Measurements from ENCODE around the gene RPS28. TPM values are rescaled to one million over a fixed set of nuclear protein-coding genes. Genes with fewer than 3 reads are reported as not detected.

The RPS28 gene
- total and polyA plus RNA-seq, 2 experiments from 2014 or later: 312 to 693 TPM

DNA sequence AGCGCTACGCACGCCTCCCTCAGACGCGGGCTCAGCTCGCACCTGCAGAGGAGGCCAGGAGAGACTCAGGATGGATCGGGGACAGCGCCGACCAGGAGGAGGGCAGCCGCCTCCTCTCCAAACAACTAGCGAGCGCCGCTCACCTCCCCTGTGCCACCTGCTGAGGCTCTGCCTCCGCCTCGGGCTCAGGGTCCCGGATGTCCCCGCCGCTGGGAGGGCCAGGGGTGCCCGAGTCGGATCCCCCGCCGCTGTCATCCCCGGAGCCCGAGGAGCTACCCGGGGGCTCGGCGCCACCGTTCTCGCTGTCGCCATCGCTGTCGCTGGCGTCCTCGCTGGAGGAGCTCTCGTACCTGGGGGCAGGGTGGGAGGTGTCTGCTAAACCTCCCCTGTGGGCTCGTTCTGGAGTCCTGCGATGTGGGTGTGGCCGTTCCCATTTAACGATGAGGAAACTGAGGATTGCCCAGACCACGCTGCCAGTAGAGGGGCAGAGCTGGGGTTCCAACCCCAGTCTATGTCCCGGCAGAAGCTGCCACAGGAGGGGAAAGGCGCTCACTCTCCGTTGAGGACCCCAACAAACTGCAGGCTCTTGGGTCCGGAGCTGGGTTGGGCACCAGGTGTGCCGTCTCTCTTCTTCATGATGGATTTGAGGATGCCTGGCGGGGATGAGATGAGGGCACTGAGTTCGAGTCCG, 12.6 kb downstream of the RPS28 start:
- H3K4me2 ChIP-seq: peak overlapping the region; percentile 72
- no peaks in the 10 kb centered on the region for H3K9me2 ChIP-seq (replicated peaks; ENCODE audit: insufficient read depth)
- no peak overlapping the region for H3K27ac ChIP-seq
- H3K9me3 ChIP-seq (ENCODE audit: low read depth): no peaks in the 10 kb centered on the region
- no peak for TF ChIP-seq CTCF (IDR thresholded peaks at IDR 0.05; ENCODE audit: poor library complexity)
- TF ChIP-seq EZH2 (IDR thresholded peaks at IDR 0.05; ENCODE audit: borderline replicate concordance): no peak
- no peak for TF ChIP-seq EZH2phosphoT487 (IDR thresholded peaks at IDR 0.05; ENCODE audit: low read depth, severe bottlenecking, unreplicated experiment)
- peaks cover 10% of the 10 kb centered on the region for H3K4me1 ChIP-seq (ENCODE audit: insufficient read depth)
- H3K27me3 ChIP-seq: peaks cover 34% of the 10 kb centered on the region
- H2AFZ ChIP-seq: no peak overlapping the region
- no peak for DNase-seq (ENCODE audit: low spot score)
- H3K4me3 ChIP-seq: no peak overlapping the region
- H4K20me1 ChIP-seq (ENCODE audit: insufficient read depth, poor library complexity, severe bottlenecking): no peaks in the 10 kb centered on the region
- no peaks in the 10 kb centered on the region for H3K36me3 ChIP-seq (replicated peaks; ENCODE audit: insufficient read depth, low read depth)
- H3K79me2 ChIP-seq: no peaks in the 10 kb centered on the region
- 14% methylated on average over 41 of the region's 48 CpGs for WGBS (ENCODE audit: low lambda C conversion rate, missing lambda C conversion rate)

- peaks cover 37% of the 10 kb centered on the region for H3K27me3 ChIP-seq
- H3K4me3 ChIP-seq: no peak overlapping the region
- H4K20me1 ChIP-seq (ENCODE audit: insufficient read depth, poor library complexity, severe bottlenecking): no peaks in the 10 kb centered on the region
- no peak overlapping the region for H3K27ac ChIP-seq
- WGBS (ENCODE audit: low lambda C conversion rate, missing lambda C conversion rate): 8% methylated on average over 93 of the region's 117 CpGs
- H3K4me2 ChIP-seq: peak overlapping the region; percentile 72
- H3K9me2 ChIP-seq (replicated peaks; ENCODE audit: insufficient read depth): no peaks in the 10 kb centered on the region
- peak; percentile 83 for DNase-seq (ENCODE audit: low spot score)
- no peaks in the 10 kb centered on the region for H3K79me2 ChIP-seq
- H2AFZ ChIP-seq: no peak overlapping the region
- H3K4me1 ChIP-seq (ENCODE audit: insufficient read depth): peaks cover 10% of the 10 kb centered on the region
- H3K9me3 ChIP-seq (ENCODE audit: low read depth): no peaks in the 10 kb centered on the region
- H3K36me3 ChIP-seq (replicated peaks; ENCODE audit: insufficient read depth, low read depth): no peaks in the 10 kb centered on the region
- no peak for TF ChIP-seq EZH2 (IDR thresholded peaks at IDR 0.05; ENCODE audit: borderline replicate concordance)
- no peak for TF ChIP-seq CTCF (IDR thresholded peaks at IDR 0.05; ENCODE audit: poor library complexity)
- TF ChIP-seq EZH2phosphoT487 (IDR thresholded peaks at IDR 0.05; ENCODE audit: low read depth, severe bottlenecking, unreplicated experiment): no peak
Measured at GRCh38 chr19:8334458-8335342, 13.4 kb downstream of the RPS28 start.

- peak overlapping the region; percentile 72 for H3K4me2 ChIP-seq
- H3K9me3 ChIP-seq (ENCODE audit: low read depth): no peaks in the 10 kb centered on the region
- H2AFZ ChIP-seq: no peak overlapping the region
- no peak overlapping the region for H3K4me3 ChIP-seq
- no peak for DNase-seq (ENCODE audit: low spot score)
- 9% methylated on average over 50 of the region's 79 CpGs for WGBS (ENCODE audit: low lambda C conversion rate, missing lambda C conversion rate)
- no peaks in the 10 kb centered on the region for H3K79me2 ChIP-seq
- H3K27ac ChIP-seq: no peak overlapping the region
- no peaks in the 10 kb centered on the region for H4K20me1 ChIP-seq (ENCODE audit: insufficient read depth, poor library complexity, severe bottlenecking)
- H3K27me3 ChIP-seq: peaks cover 37% of the 10 kb centered on the region
- H3K36me3 ChIP-seq (replicated peaks; ENCODE audit: insufficient read depth, low read depth): no peaks in the 10 kb centered on the region
- H3K4me1 ChIP-seq (ENCODE audit: insufficient read depth): peaks cover 10% of the 10 kb centered on the region
- TF ChIP-seq EZH2 (IDR thresholded peaks at IDR 0.05; ENCODE audit: borderline replicate concordance) (no peak), CTCF (IDR thresholded peaks at IDR 0.05; ENCODE audit: poor library complexity) (no peak), EZH2phosphoT487 (IDR thresholded peaks at IDR 0.05; ENCODE audit: low read depth, severe bottlenecking, unreplicated experiment) (no peak)
- no peaks in the 10 kb centered on the region for H3K9me2 ChIP-seq (replicated peaks; ENCODE audit: insufficient read depth)
Measured at GRCh38 chr19:8335343-8336071, 14.2 kb downstream of the RPS28 start.

All from hepatocyte (in vitro differentiated cells).